Large intestine (tissue), 3 donors: Measurements from ENCODE around the gene RALB. TPM values are rescaled to one million over a fixed set of nuclear protein-coding genes. Genes with fewer than 3 reads are reported as not detected.
"Not testable (repeated sequence)": the region's sequence is repeated elsewhere in the genome, so short reads cannot be mapped to it uniquely, and the experiment has no call there.

Experiments used
- DNase-seq, 2 donors: peaks; one replicate each; pipeline versions ENCODE4 v3.0.0 to v3.0.0-alpha.2; 2013
- H3K27ac ChIP-seq: one replicate; pipeline ENCODE4 v1.5.1; 2013; ENCODE audit warnings: low read length
- H3K27me3 ChIP-seq: 2 replicates; pipeline ENCODE4 v1.6.1; 2013; ENCODE audit warnings: low read length; ENCODE audit not compliant: control insufficient read depth, insufficient read depth
- H3K36me3 ChIP-seq: 2 replicates; pipeline ENCODE4 v1.6.1; 2013; ENCODE audit warnings: low read length; ENCODE audit not compliant: control insufficient read depth, insufficient read depth
- H3K4me1 ChIP-seq: one replicate; pipeline ENCODE4 v1.6.1; 2013; ENCODE audit warnings: low read length; ENCODE audit not compliant: control insufficient read depth, insufficient read depth
- H3K4me3 ChIP-seq: one replicate; pipeline ENCODE4 v1.5.1; 2013; ENCODE audit warnings: low read length
- H3K9me3 ChIP-seq: one replicate; pipeline ENCODE4 v1.6.1; 2013; ENCODE audit warnings: mild to moderate bottlenecking, low read depth, low read length, moderate library complexity; ENCODE audit not compliant: control insufficient read depth
- WGBS: methylation state at CpG from one replicate; pipeline ENCODE4 v1.1.5; 2013; ENCODE audit warnings: low lambda C conversion rate; ENCODE audit not compliant: insufficient coverage; 5-methylcytosine and 5-hydroxymethylcytosine counted together
- polyA plus RNA-seq: library from polyadenylated mRNA; unstranded; fragments of 120-200 nt; gene quantifications from one replicate; pipeline ENCODE4 v1.2.1, GENCODE V29; 2013

The RALB gene
- polyA plus RNA-seq, 1 donor: 102 TPM

DNA sequence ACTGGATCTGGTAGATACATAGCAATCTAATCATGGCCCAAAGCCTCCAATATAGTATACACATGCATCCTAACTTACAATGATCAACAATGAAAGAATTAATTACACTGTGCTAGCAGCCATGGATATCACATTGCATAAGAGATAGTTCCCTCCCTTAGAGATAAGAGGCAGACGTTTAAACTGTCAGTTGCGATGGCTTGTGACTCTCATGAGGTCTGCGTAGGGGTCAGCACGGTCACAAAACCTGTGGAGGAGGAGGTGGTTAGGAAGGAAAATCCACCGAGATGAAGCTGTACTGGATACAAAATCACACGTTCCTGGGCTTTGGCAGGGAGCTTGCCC is 800 bp upstream of the RALB start:
- H3K27ac ChIP-seq: peak overlapping the region; percentile 92
- no peaks in the 10 kb centered on the region for H3K27me3 ChIP-seq
- H3K4me3 ChIP-seq: peak overlapping the region; percentile 95
- WGBS: no CpG with 5 or more reads among the region's 6 CpGs
- H3K9me3 ChIP-seq: no peaks in the 10 kb centered on the region
- DNase-seq: peak; percentile 67 to 81
- H3K4me1 ChIP-seq: peaks cover 34% of the 10 kb centered on the region
- H3K36me3 ChIP-seq: no peaks in the 10 kb centered on the region

DNA sequence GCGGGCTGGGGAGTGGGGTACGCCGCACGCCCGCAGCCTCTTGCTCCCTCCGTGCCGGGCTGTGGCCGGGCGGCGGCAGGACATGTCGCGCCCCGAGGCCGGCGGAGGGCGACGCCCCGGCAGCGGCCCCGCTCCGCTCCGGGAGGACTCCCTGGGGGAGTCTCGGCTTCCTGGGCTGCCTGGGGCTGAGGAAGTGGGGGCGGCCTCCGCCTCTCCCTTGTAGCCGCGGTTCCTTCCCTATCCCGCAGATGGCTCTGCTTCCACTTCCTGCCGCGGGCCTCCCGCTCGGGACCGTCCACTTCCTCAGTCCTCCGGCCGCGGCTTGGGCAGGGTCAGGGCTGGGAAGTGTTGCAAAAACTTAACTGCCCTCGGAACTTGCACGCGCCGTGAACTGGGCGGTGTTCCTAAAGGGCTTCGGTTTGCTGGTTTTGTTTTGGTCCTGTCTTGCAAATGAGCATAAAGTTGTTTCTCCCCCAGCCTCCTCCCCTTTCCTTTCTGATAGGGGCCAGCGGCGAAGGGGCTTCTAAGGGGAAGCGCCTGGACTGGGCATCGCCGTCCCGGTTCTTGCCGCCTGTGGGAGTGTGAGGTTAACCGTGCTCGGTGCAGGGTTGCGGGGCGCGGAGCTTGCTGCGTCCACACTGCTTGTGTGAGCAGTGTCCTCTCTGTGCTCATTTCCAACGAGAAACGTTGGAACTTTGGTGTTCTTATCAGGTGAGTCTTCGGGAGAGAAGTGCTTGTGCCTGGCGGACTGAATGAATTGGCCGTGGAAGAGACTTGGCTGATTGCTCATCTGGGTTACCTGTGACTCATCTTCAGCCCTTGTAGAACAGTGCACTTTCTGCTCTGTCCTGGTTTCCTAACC is 600 bp downstream of the RALB start:
- H3K27me3 ChIP-seq: no peaks in the 10 kb centered on the region
- WGBS: no CpG with 5 or more reads among the region's 60 CpGs
- H3K4me1 ChIP-seq: peaks cover 35% of the 10 kb centered on the region
- H3K4me3 ChIP-seq: peak overlapping the region; percentile 95
- H3K27ac ChIP-seq: peak overlapping the region; percentile 97
- DNase-seq: peak; percentile 66 to 84
- no peaks in the 10 kb centered on the region for H3K9me3 ChIP-seq
- peaks cover under 1% of the 10 kb centered on the region for H3K36me3 ChIP-seq

DNA sequence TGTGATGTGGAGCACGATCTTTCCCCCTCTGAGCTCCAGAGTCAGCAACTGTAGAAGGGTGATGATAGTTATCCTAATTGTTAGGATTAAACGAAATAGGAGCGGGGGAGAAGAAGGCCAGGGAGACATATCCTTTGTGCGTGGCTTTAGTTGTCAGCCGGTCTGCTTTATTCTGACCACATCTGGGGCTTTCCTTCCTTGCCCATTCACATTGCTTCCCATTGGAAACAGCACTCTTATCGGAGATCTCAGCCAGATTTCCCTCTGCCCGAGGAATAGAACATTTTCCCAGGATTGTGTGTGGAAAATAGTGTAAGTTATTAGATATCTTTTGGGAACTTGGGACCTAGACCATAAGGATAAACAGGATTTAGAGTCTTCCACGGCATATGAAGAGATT is 1.5 kb downstream of the RALB start:
- DNase-seq: no peak
- Histone ChIP-seq H3K27ac (peak overlapping the region; percentile 97), H3K9me3 (no peaks in the 10 kb centered on the region), H3K27me3 (no peaks in the 10 kb centered on the region), H3K4me3 (peak overlapping the region; percentile 95), H3K36me3 (peaks cover 4% of the 10 kb centered on the region), H3K4me1 (peaks cover 39% of the 10 kb centered on the region)
- WGBS: 83% methylated on average over 1 of the region's 8 CpGs

DNA sequence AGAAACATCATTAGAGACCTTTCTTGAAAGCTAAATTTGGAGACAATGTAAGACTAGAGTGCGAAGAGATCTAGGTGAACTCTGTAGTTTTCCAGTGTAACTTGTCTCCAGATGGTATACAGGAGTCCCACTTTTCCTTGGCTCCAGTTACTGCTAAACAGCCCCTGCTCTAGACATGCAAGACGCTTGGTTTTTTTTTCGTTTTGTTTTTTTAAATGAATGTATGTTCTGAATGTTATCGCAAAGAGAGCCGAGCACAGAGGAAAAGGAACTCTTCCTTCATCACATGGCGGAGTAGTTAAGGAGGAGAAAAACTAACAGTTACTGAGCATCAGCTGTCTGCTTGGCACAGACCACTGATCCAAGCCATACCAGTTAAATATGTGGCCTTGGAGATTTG is 2.4 kb downstream of the RALB start:
- peaks cover 3% of the 10 kb centered on the region for H3K9me3 ChIP-seq
- no peak overlapping the region for H3K4me3 ChIP-seq
- no peak for DNase-seq
- WGBS: 82% methylated on average over 2 of the region's 6 CpGs
- H3K27ac ChIP-seq: no peak overlapping the region
- H3K36me3 ChIP-seq: peaks cover 4% of the 10 kb centered on the region
- no peaks in the 10 kb centered on the region for H3K27me3 ChIP-seq
- peaks cover 39% of the 10 kb centered on the region for H3K4me1 ChIP-seq

DNA sequence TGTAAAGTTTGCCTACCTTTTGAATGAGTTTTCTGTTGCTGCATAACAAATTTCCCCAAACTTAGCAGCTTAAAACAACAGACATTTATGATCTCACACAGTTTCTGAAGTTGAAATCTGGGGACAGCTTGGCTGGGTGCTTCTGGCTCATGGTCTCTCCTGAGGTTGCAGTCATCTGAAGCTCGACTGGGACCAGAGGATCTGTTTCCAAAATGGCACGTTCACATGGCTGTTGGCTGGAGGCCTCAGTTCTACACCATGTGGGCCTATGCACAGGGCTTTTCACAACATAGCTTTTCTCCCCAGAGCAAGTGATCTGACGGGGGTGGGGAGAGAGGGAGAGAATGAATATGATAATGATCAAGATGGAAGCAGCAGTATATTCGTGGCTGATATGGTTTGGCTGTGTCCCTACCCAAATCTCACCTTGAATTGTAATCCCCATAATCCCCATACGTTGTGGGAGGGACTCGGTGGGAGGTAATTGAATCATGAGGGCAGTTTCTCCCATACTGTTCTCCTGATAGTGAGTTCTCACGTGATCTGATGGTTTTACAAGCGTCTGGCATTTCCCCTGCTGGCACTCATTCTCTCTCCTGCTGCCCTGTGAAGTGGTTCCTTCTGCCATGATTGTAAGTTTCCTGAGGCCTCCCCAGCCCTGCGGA is 3.5 kb downstream of the RALB start:
- WGBS: no CpG with 5 or more reads among the region's 9 CpGs
- Histone ChIP-seq H3K27ac (no peak overlapping the region), H3K9me3 (peaks cover 9% of the 10 kb centered on the region), H3K4me3 (no peak overlapping the region), H3K36me3 (peaks cover 6% of the 10 kb centered on the region), H3K27me3 (no peaks in the 10 kb centered on the region), H3K4me1 (peaks cover 33% of the 10 kb centered on the region)
- no peak for DNase-seq

DNA sequence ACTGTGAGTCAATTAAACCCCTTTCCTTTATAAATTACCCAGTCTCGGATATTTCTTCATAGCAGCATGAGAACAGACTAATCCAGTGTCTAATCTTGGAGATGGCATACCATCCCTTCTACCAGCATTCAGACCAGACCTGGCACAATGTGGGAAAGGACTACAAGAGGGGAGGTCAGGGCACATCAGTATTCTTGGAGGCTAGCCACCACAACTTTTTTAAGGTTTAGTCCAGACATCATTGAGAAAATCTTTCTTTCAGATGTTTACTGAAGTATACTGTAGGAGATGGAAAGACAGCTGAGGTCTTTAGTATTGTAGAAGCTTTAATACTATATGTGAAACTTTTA is 4.0 kb downstream of the RALB start:
- no CpG with 5 or more reads among the region's 1 CpG for WGBS
- no peak for DNase-seq

DNA sequence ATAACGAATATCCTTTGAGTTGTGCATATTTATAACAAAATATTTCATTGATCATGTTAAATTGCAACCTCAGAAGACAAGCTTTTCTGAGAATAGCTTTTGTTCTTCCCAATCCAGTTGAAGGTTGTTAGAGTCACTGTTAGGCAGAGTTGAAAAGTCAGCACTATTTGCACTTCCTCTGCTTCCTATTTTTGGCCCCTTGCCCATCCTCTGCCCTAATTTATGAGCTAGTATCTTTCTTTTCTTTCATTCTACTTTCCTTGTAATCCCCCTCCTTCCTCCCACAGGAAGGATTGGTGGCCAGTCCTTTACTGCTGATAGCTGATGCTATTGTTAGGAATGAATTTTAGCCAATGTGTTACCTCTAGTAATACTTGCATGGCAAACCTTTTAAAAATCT is 4.9 kb downstream of the RALB start:
- Histone ChIP-seq H3K36me3 (peaks cover 6% of the 10 kb centered on the region), H3K27me3 (no peaks in the 10 kb centered on the region), H3K4me3 (no peak overlapping the region), H3K27ac (peak overlapping the region; percentile 79), H3K4me1 (peaks cover 27% of the 10 kb centered on the region), H3K9me3 (peaks cover 9% of the 10 kb centered on the region)
- no peak for DNase-seq
- WGBS: 80% methylated on average over 1 of the region's 1 CpG

More for the DNA sequence above, 4.0 kb downstream of the RALB start:
- Histone ChIP-seq H3K4me1 (peaks cover 28% of the 10 kb centered on the region), H3K9me3 (peaks cover 9% of the 10 kb centered on the region), H3K27me3 (no peaks in the 10 kb centered on the region), H3K36me3 (peaks cover 6% of the 10 kb centered on the region), H3K4me3 (no peak overlapping the region), H3K27ac (peak overlapping the region; percentile 30)

DNA sequence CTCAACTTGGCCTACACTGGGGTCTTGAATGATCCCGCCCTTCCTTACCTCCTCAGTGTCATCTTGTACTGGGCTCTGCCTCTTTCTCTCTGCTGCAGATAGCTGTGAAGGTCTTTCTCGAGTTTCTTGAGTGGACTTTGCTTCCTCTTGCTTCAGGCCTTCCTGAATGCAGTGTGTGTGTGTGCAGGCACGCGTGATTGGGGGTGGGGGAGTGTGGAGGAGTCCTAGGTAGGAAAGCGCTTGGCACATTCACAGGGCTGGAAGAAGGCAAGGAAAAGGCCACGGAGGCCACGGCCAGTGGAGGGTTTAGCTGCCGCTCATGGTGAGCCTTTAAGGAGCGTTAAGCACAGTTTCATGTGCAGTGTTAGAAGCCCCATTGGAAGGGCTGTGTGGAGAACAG is 5.5 kb downstream of the RALB start:
- peaks cover 27% of the 10 kb centered on the region for H3K4me1 ChIP-seq
- H3K36me3 ChIP-seq: peaks cover 6% of the 10 kb centered on the region
- DNase-seq: peak; percentile 65 to 82
- WGBS: no CpG with 5 or more reads among the region's 9 CpGs
- H3K4me3 ChIP-seq: no peak overlapping the region
- H3K9me3 ChIP-seq: peaks cover 9% of the 10 kb centered on the region
- peak overlapping the region; percentile 79 for H3K27ac ChIP-seq
- no peaks in the 10 kb centered on the region for H3K27me3 ChIP-seq

DNA sequence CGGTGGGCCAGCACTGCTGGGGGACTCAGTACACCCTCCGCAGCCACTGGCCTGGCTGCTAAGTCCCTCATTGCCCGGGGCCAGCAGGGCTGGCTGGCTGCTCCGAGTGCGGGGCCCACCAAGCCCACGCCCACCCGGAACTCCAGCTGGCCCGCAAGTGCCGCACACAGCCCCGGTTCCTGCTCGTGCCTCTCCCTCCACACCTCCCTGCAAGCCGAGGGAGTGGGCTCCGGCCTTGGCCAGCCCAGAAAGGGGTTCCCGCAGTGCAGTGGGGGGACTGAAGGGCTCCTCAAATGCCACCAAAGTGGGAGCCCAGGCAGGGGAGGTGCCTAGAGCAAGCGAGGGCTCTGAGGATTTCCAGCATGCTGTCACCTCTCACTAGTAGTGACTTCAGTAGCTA is 7.3 kb downstream of the RALB start:
- not testable (repeated sequence) for H3K9me3 ChIP-seq, H3K27ac ChIP-seq, H3K4me3 ChIP-seq, DNase-seq, H3K27me3 ChIP-seq, H3K36me3 ChIP-seq
- no CpG with 5 or more reads among the region's 15 CpGs for WGBS
- peaks cover 20% of the 10 kb centered on the region for H3K4me1 ChIP-seq

DNA sequence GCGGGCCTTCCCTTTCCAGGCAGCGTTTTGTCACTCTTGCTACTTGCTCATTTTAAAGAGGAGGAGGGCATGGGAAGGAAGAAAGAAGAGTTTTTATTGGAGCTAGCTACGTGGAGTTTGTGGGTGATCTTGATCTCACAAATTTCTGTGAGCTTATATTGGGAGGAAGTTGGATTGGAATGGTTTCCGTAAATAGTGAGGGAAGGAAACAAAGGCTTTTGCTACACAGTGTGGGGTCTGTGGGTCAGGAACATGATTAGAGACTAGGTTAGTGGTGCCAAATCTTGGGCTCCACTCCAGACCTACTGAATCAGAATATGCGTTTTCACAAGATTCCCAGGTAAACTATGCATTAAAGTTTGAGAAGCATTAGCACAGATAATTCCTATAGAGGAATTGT is 8.1 kb downstream of the RALB start:
- H3K9me3 ChIP-seq: peaks cover 9% of the 10 kb centered on the region
- DNase-seq: no peak

More for the DNA sequence above, 8.1 kb downstream of the RALB start:
- peaks cover 15% of the 10 kb centered on the region for H3K4me1 ChIP-seq
- H3K4me3 ChIP-seq: no peak overlapping the region
- peaks cover 6% of the 10 kb centered on the region for H3K36me3 ChIP-seq
- H3K27me3 ChIP-seq: no peaks in the 10 kb centered on the region
- 80% methylated on average over 2 of the region's 5 CpGs for WGBS
- no peak overlapping the region for H3K27ac ChIP-seq
